HUDEP-2 (cell line): ENCODE data around the gene ABCF2.
A peak's percentile ranks its signal among the peaks of the same experiment; 100 is the strongest.

Experiments
- DNase-seq, 76 experiments: peaks; one replicate each; lab custom pipeline; 2025; ENCODE audit not compliant: unreplicated experiment in 76 of 76; lab: John Stamatoyannopoulos, UW

The ABCF2 gene

GRCh38 chr7:151252961-151253711, 26.1 kb upstream of the ABCF2 start:
- no peak for DNase-seq

GRCh38 chr7:151252561-151252835, 25.5 kb upstream of the ABCF2 start:
- DNase-seq = no peak

GRCh38 chr7:151251689-151252560, 24.9 kb upstream of the ABCF2 start:
- no peak for DNase-seq

GRCh38 chr7:151251328-151251688, 24.3 kb upstream of the ABCF2 start:
- no peak for DNase-seq

- no peak for DNase-seq
Observed at GRCh38 chr7:151250181-151251132, 23.5 kb upstream of the ABCF2 start.

- DNase-seq = peak in 12 of 76 experiments; percentile 1 to 30 (median 19)
Observed at GRCh38 chr7:151249732-151250072, 22.7 kb upstream of the ABCF2 start.

- DNase-seq = peak in 23 of 76 experiments; percentile 5 to 39 (median 16)
Observed at GRCh38 chr7:151249034-151249731, 22.2 kb upstream of the ABCF2 start.

GRCh38 chr7:151248346-151249033, 21.5 kb upstream of the ABCF2 start, which contains the start of gene SMARCD3:
SMARCD3 (minus strand) TSS chr7:151248694; CDS start chr7:151248562, 132 bp downstream.
- DNase-seq = peak in 4 of 76 experiments; percentile 5 to 22 (median 8)

GRCh38 chr7:151247611-151248345, 20.8 kb upstream of the ABCF2 start:
- DNase-seq = no peak

- DNase-seq = no peak
Observed at GRCh38 chr7:151246851-151247580, 20.0 kb upstream of the ABCF2 start.

GRCh38 chr7:151246102-151246850, 19.3 kb upstream of the ABCF2 start:
- no peak for DNase-seq

GRCh38 chr7:151245360-151246101, 18.5 kb upstream of the ABCF2 start:
- peak in 10 of 76 experiments; percentile 6 to 40 (median 16) for DNase-seq

GRCh38 chr7:151244841-151245346, 17.9 kb upstream of the ABCF2 start:
- no peak for DNase-seq

GRCh38 chr7:151244196-151244840, 17.3 kb upstream of the ABCF2 start:
- DNase-seq = peak in 38 of 76 experiments; percentile 5 to 54 (median 25)

GRCh38 chr7:151243408-151244195, 16.6 kb upstream of the ABCF2 start:
- DNase-seq = peak in 5 of 76 experiments; percentile 7 to 34 (median 17)

GRCh38 chr7:151243045-151243349, 16.0 kb upstream of the ABCF2 start:
- DNase-seq = no peak
